Mesodermal cell (in vitro differentiated cells): Measurements from ENCODE around the gene ZNF184.

ENCODE experiments used
- H3K27ac ChIP-seq: 2 replicates; pipeline ENCODE4 v1.7.0; 2013; ENCODE audit warnings: mild to moderate bottlenecking, low read depth, low read length, moderate library complexity; ENCODE audit not compliant: severe bottlenecking
- H3K36me3 ChIP-seq: 2 replicates; pipeline ENCODE4 v1.7.1; 2013; ENCODE audit warnings: mild to moderate bottlenecking, low read length, moderate library complexity; ENCODE audit not compliant: control insufficient read depth, insufficient read depth
- H3K4me1 ChIP-seq: one replicate; pipeline ENCODE4 v1.7.1; 2013; ENCODE audit warnings: mild to moderate bottlenecking, low read length; ENCODE audit not compliant: insufficient read depth, control insufficient read depth, poor library complexity, severe bottlenecking
- H3K4me3 ChIP-seq: 2 replicates; pipeline ENCODE4 v1.7.0; 2013; ENCODE audit warnings: low read length, control low read depth, mild to moderate bottlenecking; ENCODE audit not compliant: insufficient read depth, poor library complexity, severe bottlenecking; ENCODE audit errors: extremely low read depth
- H3K9me3 ChIP-seq: 2 replicates; pipeline ENCODE4 v1.7.1; 2013; ENCODE audit warnings: mild to moderate bottlenecking, low read length, moderate library complexity; ENCODE audit not compliant: control insufficient read depth
- WGBS, 2 experiments: methylation state at CpG; one replicate each; pipeline ENCODE4 v1.1.5; 2013; ENCODE audit warnings: missing lambda C conversion rate in 2 of 2; ENCODE audit not compliant: insufficient coverage in 2 of 2; 5-methylcytosine and 5-hydroxymethylcytosine counted together

Gene ZNF184

GRCh38 chr6:27503436-27504030 is 30.6 kb upstream of the ZNF184 start:
- Histone ChIP-seq H3K36me3 (no peaks in the 10 kb centered on the region), H3K4me1 (no peaks in the 10 kb centered on the region), H3K27ac (no peak overlapping the region), H3K9me3 (no peaks in the 10 kb centered on the region), H3K4me3 (peak overlapping the region; percentile 56)
- 0 to 3% methylated on average over 10 of the region's 21 CpGs for WGBS, 2 experiments

GRCh38 chr6:27502508-27503435 is 29.9 kb upstream of the ZNF184 start:
- peak overlapping the region; percentile 56 for H3K4me3 ChIP-seq
- H3K36me3 ChIP-seq: no peaks in the 10 kb centered on the region
- no peaks in the 10 kb centered on the region for H3K4me1 ChIP-seq
- 0 to 3% methylated on average over 8 to 14 of the region's 33 CpGs for WGBS, 2 experiments
- H3K9me3 ChIP-seq: no peaks in the 10 kb centered on the region
- H3K27ac ChIP-seq: no peak overlapping the region

GRCh38 chr6:27501187-27501586 is 28.3 kb upstream of the ZNF184 start:
- Histone ChIP-seq H3K4me1 (no peaks in the 10 kb centered on the region), H3K9me3 (no peaks in the 10 kb centered on the region), H3K27ac (no peak overlapping the region), H3K4me3 (no peak overlapping the region), H3K36me3 (no peaks in the 10 kb centered on the region)
- 100% methylated on average over 1 of the region's 2 CpGs; no CpG with 5 or more reads in 1 of the 2 experiments for WGBS, 2 experiments

GRCh38 chr6:27500177-27500576 is 27.3 kb upstream of the ZNF184 start:
- H3K4me3 ChIP-seq: no peak overlapping the region
- no peak overlapping the region for H3K27ac ChIP-seq
- WGBS, 2 experiments: 17 to 29% methylated on average over 2 of the region's 2 CpGs

GRCh38 chr6:27495386-27496135 is 22.7 kb upstream of the ZNF184 start:
- WGBS, 2 experiments: 1% methylated on average over 19 to 30 of the region's 34 CpGs
- peak overlapping the region; percentile 59 for H3K27ac ChIP-seq

More at GRCh38 chr6:27500177-27500576, 27.3 kb upstream of the ZNF184 start:
- Histone ChIP-seq H3K4me1 (no peaks in the 10 kb centered on the region), H3K36me3 (no peaks in the 10 kb centered on the region), H3K9me3 (no peaks in the 10 kb centered on the region)

GRCh38 chr6:27494987-27495385 is 22.1 kb upstream of the ZNF184 start:
- peak overlapping the region; percentile 59 for H3K27ac ChIP-seq
- no peaks in the 10 kb centered on the region for H3K36me3 ChIP-seq
- H3K9me3 ChIP-seq: no peaks in the 10 kb centered on the region
- no peaks in the 10 kb centered on the region for H3K4me1 ChIP-seq
- H3K4me3 ChIP-seq: peak overlapping the region; percentile 75
- 0% methylated on average over 5 to 7 of the region's 7 CpGs for WGBS, 2 experiments

More at GRCh38 chr6:27495386-27496135, 22.7 kb upstream of the ZNF184 start:
- no peaks in the 10 kb centered on the region for H3K9me3 ChIP-seq
- peak overlapping the region; percentile 75 for H3K4me3 ChIP-seq
- H3K4me1 ChIP-seq: no peaks in the 10 kb centered on the region
- no peaks in the 10 kb centered on the region for H3K36me3 ChIP-seq

- no CpG with 5 or more reads among the region's 1 CpG for WGBS, 2 experiments
- no peaks in the 10 kb centered on the region for H3K36me3 ChIP-seq
- no peak overlapping the region for H3K27ac ChIP-seq
- H3K9me3 ChIP-seq: no peaks in the 10 kb centered on the region
- no peaks in the 10 kb centered on the region for H3K4me1 ChIP-seq
- H3K4me3 ChIP-seq: no peak overlapping the region
Measured at GRCh38 chr6:27494103-27494502, 21.2 kb upstream of the ZNF184 start.

- no peak overlapping the region for H3K27ac ChIP-seq
- 83 to 100% methylated on average over 1 of the region's 2 CpGs for WGBS, 2 experiments
- H3K36me3 ChIP-seq: no peaks in the 10 kb centered on the region
- H3K4me1 ChIP-seq: no peaks in the 10 kb centered on the region
- no peaks in the 10 kb centered on the region for H3K9me3 ChIP-seq
- no peak overlapping the region for H3K4me3 ChIP-seq
Measured at GRCh38 chr6:27492631-27493190, 19.8 kb upstream of the ZNF184 start.

GRCh38 chr6:27479319-27480182 is 6.6 kb upstream of the ZNF184 start:
- 1% methylated on average over 19 to 23 of the region's 33 CpGs for WGBS, 2 experiments
- H3K27ac ChIP-seq: peak overlapping the region; percentile 68

More at GRCh38 chr6:27479319-27480182, 6.6 kb upstream of the ZNF184 start:
- Histone ChIP-seq H3K9me3 (no peaks in the 10 kb centered on the region), H3K4me3 (peak overlapping the region; percentile 59), H3K36me3 (no peaks in the 10 kb centered on the region), H3K4me1 (no peaks in the 10 kb centered on the region)
